Activated naive CD8-positive, alpha-beta T cell treated with anti-CD3 and anti-CD28 coated beads, Interleukin-2, amount 10 ng/mL, durations not matched to agents 7 days and 5 days (primary cell): ENCODE data around the gene SLX1A. TPM values are rescaled to one million over a fixed set of nuclear protein-coding genes. Genes with fewer than 3 reads are reported as not detected.
A peak's percentile ranks its signal among the peaks of the same experiment; 100 is the strongest.
"Not testable (repeated sequence)": the region's sequence is repeated elsewhere in the genome, so short reads cannot be mapped to it uniquely, and the experiment has no call there.

ENCODE experiments used
- ATAC-seq: fragments of 150-1000 bp; cut with Tn5 transposase; one replicate; pipeline ENCODE4 v1.10.0; 2021; ENCODE audit warnings: low read depth, moderate library complexity
- POLR2A ChIA-PET: fragments of 350-600 bp; sonication (Branson Sonifier 250); formaldehyde crosslinking; loops from one replicate; lab custom pipeline; 2021; ENCODE audit warnings: antibody characterized with exemption; lab: Charles Lee
- DNase-seq: peaks from one replicate; pipeline ENCODE4 v3.0.0; 2021
- H3K27ac Mint-ChIP-seq: one replicate; pipeline ENCODE4 v1.8.0; 2022; ENCODE audit warnings: mild to moderate bottlenecking, mixed read lengths
- H3K27me3 Mint-ChIP-seq: one replicate; pipeline ENCODE4 v1.8.0; 2022; ENCODE audit warnings: mild to moderate bottlenecking, moderate library complexity, mixed read lengths
- H3K36me3 Mint-ChIP-seq: one replicate; pipeline ENCODE4 v1.8.0; 2021; ENCODE audit warnings: mild to moderate bottlenecking, mixed read lengths
- H3K4me1 Mint-ChIP-seq: one replicate; pipeline ENCODE4 v1.8.0; 2021; ENCODE audit warnings: mixed read lengths
- H3K4me3 Mint-ChIP-seq: one replicate; pipeline ENCODE4 v1.8.0; 2022; ENCODE audit warnings: mild to moderate bottlenecking, moderate library complexity, mixed read lengths
- H3K9me3 Mint-ChIP-seq: one replicate; pipeline ENCODE4 v1.8.0; 2021; ENCODE audit warnings: mixed read lengths
- total RNA-seq, 2 experiments: library from RNA; stranded (reverse); gene quantifications; one replicate each; pipeline ENCODE4 v1.2.3, GENCODE V29; 2021

The SLX1A gene
- 100 to 1,000 TPM in 1 of 2 experiments, 10 to 100 TPM in 1; 59.7 to 121 TPM for total RNA-seq

- DNase-seq, POLR2A ChIA-PET, H3K27ac Mint-ChIP-seq, H3K36me3 Mint-ChIP-seq, H3K4me1 Mint-ChIP-seq, H3K9me3 Mint-ChIP-seq, H3K27me3 Mint-ChIP-seq, H3K4me3 Mint-ChIP-seq: not testable (repeated sequence)
- peak; percentile 86 for ATAC-seq
Observed at GRCh38 chr16:30193615-30194014, at the start of gene SLX1A, which contains the start of gene BOLA2B. SLX1A (plus strand) TSS chr16:30193875; CDS start chr16:30194085, 210 bp downstream. BOLA2B (minus strand) TSS chr16:30193666; CDS start chr16:30193595, 71 bp downstream.

DNA sequence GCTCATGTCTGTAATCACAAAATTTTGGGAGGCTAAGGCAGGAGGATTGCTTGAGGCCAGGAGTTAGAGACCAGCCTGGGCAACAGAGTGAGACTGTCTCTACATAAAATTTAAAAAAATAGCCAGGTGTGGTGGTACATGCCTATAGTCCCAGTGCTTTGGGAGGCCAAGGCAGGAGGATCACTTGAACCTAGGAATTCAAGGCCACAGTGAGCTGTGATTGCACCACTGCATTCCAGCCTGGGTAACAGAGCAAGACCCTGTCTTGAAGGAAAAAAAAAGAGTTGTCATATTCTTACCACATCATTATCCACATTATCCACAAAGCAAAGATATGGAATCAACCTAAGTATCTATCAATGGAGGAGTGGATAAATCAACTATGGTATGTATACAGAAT is 49.7 kb upstream of the SLX1A start:
- Mint-ChIP-seq H3K4me1 (peaks cover 16% of the 10 kb centered on the region), H3K9me3 (peaks cover 4% of the 10 kb centered on the region), H3K27me3 (no peaks in the 10 kb centered on the region), H3K36me3 (peaks cover 1% of the 10 kb centered on the region), H3K4me3 (no peak overlapping the region), H3K27ac (no peak overlapping the region)
- DNase-seq, result no peak
- no peak for ATAC-seq
- POLR2A ChIA-PET, result interaction anchor here (2.2 kb wide), 1 partner anchor 42 kb away, joined by 70 read pairs; the partner anchor contains the start of gene CORO1A

DNA sequence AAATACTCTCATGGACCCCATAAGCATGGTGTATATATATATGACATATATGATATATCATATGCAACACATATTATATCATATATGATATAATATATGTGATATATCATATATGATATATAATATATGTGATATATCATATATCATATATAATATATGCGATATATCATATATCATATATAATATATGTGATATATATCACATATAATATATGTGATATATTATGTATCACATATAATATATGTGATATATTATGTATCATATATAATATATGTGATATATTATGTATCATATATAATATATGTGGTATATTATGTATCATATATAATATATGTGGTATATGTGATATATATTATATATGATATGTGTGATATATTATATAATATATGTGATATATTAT is 48.8 kb upstream of the SLX1A start:
- H3K4me3 Mint-ChIP-seq, result no peak overlapping the region
- H3K36me3 Mint-ChIP-seq, result peaks cover 4% of the 10 kb centered on the region
- no peak overlapping the region for H3K27ac Mint-ChIP-seq
- no peak for ATAC-seq
- H3K9me3 Mint-ChIP-seq, result peaks cover 7% of the 10 kb centered on the region
- H3K27me3 Mint-ChIP-seq, result no peaks in the 10 kb centered on the region
- H3K4me1 Mint-ChIP-seq, result peaks cover 13% of the 10 kb centered on the region
- POLR2A ChIA-PET, result no interaction called here
- no peak for DNase-seq

DNA sequence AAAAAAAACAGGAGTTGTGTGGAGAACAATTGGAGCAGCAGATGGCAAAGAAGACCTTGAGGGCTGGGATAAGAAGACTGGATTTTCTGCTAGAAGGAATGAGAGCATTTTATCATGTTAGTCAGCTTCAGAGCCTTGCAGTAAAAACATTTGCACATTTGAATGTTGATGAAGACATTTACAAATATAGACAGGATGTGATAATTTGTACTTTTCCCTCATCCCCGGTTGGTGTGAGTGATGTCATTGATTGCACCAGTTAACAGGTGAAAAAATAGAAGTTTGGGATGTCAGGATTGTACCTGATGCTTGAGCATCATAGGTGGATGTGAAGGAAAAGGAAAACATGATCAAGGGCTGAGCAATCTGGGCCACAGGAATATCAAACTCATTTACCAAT is 48.0 kb upstream of the SLX1A start:
- peaks cover 12% of the 10 kb centered on the region for H3K4me1 Mint-ChIP-seq
- H3K27ac Mint-ChIP-seq, result peak overlapping the region; percentile 0
- DNase-seq, result no peak
- no peak for ATAC-seq
- POLR2A ChIA-PET, result interaction anchor here (0.6 to 1.3 kb wide), 2 partner anchors 31 to 39 kb away, joined by 3 to 4 read pairs; no protein-coding TSS in a partner anchor
- H3K9me3 Mint-ChIP-seq, result peaks cover 7% of the 10 kb centered on the region
- peaks cover 4% of the 10 kb centered on the region for H3K36me3 Mint-ChIP-seq
- H3K4me3 Mint-ChIP-seq, result no peak overlapping the region
- no peaks in the 10 kb centered on the region for H3K27me3 Mint-ChIP-seq

DNA sequence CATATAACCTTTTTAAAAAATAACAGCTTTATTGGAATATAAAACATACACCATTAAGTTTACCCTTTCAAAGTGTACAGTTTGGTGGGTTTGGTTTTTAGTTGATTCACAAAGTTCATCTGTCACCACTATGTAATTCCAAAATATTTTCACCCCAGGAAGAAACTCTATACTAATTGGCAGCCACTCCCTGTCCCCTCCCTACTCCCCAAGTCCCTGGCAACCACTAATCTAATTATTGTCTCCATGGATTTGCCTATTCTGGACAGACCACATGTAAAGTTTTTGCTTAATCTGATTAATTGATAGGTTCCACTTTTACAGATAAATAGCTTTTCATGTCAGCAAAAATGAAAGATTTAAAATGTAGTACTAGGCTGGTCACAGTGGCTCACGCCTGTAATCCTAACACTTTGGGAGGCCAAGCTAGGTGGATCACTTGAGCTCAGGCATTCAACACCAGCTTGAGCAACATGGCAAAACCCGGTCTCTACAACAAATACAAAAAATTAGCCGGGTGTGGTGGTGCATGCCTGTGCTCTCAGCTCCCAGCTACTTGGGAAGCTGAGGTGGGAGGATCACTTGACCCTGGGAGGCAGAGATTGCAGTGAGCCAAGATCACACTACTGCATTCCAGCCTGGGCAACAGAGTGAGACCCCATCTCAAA is 45.7 kb upstream of the SLX1A start:
- peaks cover 9% of the 10 kb centered on the region for H3K36me3 Mint-ChIP-seq
- DNase-seq (no peak), ATAC-seq (no peak)
- no peak overlapping the region for H3K27ac Mint-ChIP-seq
- POLR2A ChIA-PET, result interaction anchor here (1.0 to 2.2 kb wide), 4 partner anchors 35 to 66 kb away, joined by 3 to 8 read pairs (median 4); partner anchors contain the start of genes CORO1A and TBX6
- no peaks in the 10 kb centered on the region for H3K27me3 Mint-ChIP-seq
- peaks cover 10% of the 10 kb centered on the region for H3K9me3 Mint-ChIP-seq
- H3K4me1 Mint-ChIP-seq, result peaks cover 7% of the 10 kb centered on the region
- H3K4me3 Mint-ChIP-seq, result no peak overlapping the region

GRCh38 chr16:30149250-30149930 is 44.3 kb upstream of the SLX1A start:
- H3K4me1 Mint-ChIP-seq, result peaks cover 2% of the 10 kb centered on the region
- H3K9me3 Mint-ChIP-seq, result peaks cover 12% of the 10 kb centered on the region
- H3K27ac Mint-ChIP-seq, result no peak overlapping the region
- no peaks in the 10 kb centered on the region for H3K27me3 Mint-ChIP-seq
- ATAC-seq (no peak), DNase-seq (no peak)
- POLR2A ChIA-PET, result interaction anchor here (1.7 to 2.2 kb wide), 2 partner anchors 36 to 57 kb away, joined by 3 to 5 read pairs; partner anchors contain the start of gene TBX6
- H3K4me3 Mint-ChIP-seq, result no peak overlapping the region
- peaks cover 9% of the 10 kb centered on the region for H3K36me3 Mint-ChIP-seq

DNA sequence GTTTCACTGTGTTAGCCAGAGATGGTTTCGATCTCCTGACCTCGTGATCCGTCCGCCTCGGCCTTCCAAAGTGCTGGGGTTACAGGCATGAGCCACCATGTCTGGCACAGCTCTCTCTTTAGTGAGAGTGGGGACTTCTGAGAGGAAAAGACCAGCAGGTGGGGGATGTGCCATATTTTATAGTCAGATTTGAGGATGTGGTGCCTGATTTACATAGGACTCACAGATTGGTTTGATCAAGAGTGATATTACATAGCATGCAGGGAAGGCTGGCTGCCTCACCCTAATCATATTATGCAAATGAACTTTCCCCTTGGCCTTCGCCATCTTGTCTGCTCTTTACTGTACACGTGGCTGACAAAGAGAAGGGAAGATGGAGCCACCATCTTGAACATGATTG is 42.6 kb upstream of the SLX1A start:
- ATAC-seq (no peak), DNase-seq (no peak)
- Mint-ChIP-seq H3K27ac (no peak overlapping the region), H3K9me3 (peaks cover 12% of the 10 kb centered on the region), H3K36me3 (peaks cover 9% of the 10 kb centered on the region), H3K4me1 (peaks cover 2% of the 10 kb centered on the region), H3K27me3 (peaks cover under 1% of the 10 kb centered on the region), H3K4me3 (no peak overlapping the region)
- POLR2A ChIA-PET, result interaction anchor here (0.7 kb wide), 1 partner anchor 359 kb away, joined by 3 read pairs; no protein-coding TSS in a partner anchor

DNA sequence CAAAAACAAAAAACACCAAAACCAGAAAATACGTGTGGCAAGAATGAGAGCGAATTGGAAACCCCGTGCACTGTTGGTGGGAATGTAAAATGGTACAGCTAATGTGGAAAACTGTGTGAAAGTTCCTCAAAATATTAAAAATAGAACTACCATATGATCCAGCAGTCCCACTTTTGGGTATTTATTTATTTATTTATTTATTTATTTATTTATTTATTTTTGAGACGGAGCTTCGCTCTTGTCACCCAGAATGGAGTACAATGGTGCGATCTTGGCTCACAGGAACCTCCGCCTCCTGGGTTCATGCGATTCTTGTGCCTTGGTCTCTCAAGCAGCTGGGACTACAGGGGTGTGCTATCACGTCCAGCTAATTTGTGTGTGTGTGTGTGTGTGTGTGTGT is 41.2 kb upstream of the SLX1A start:
- DNase-seq (no peak), ATAC-seq (no peak)
- Mint-ChIP-seq H3K27me3 (peaks cover 5% of the 10 kb centered on the region), H3K4me1 (peaks cover 2% of the 10 kb centered on the region), H3K36me3 (peaks cover 9% of the 10 kb centered on the region), H3K27ac (no peak overlapping the region), H3K4me3 (no peak overlapping the region), H3K9me3 (peaks cover 12% of the 10 kb centered on the region)
- POLR2A ChIA-PET, result interaction anchor here (0.9 kb wide), 1 partner anchor 12 kb away, joined by 3 read pairs; no protein-coding TSS in a partner anchor

DNA sequence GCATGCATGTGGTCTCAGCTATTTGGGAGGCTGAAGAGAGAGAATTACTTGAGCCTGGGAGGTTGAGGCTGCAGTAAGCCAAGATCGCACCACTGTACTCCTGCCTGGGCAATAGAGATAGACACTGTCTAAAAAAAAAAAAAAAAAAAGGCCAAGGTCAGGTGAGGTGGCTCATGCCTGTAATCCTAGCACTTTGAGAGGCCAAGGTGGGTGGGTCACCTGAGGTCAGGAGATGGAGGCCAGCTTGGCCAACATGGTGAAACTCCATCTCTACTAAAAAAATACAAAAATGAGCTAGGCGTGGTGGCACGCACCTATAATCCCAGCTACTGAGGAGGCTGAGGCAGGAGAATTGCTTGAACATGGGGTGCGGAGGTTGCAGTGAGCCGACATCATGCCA is 38.5 kb upstream of the SLX1A start:
- Mint-ChIP-seq H3K27me3 (peaks cover 5% of the 10 kb centered on the region), H3K9me3 (peaks cover 5% of the 10 kb centered on the region), H3K27ac (no peak overlapping the region), H3K4me3 (no peak overlapping the region), H3K4me1 (no peaks in the 10 kb centered on the region), H3K36me3 (peaks cover 4% of the 10 kb centered on the region)
- DNase-seq (no peak), ATAC-seq (no peak)
- POLR2A ChIA-PET, result interaction anchor here (1.0 kb wide), 1 partner anchor 31 kb away, joined by 4 read pairs; no protein-coding TSS in a partner anchor

DNA sequence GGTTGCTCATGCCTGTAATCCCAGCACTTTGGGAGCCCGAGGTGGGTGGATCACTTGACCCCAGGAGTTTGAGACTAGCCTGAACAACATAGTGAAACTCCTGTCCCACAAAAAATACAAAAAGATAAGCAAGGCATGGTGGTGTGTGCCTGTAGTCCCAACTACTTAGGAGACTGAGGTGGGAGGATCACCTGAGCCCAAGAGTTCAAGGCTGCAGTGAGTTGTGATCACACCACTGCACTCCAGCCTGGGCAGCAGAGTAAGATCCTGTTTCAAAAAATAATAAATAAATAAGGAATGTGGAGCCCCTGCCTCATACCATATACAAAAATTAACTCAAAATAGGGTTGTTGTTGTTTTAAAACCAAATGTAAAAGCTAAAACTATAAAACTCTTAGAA is 36.5 kb upstream of the SLX1A start:
- Mint-ChIP-seq H3K4me3 (no peak overlapping the region), H3K27me3 (peaks cover 5% of the 10 kb centered on the region), H3K27ac (no peak overlapping the region), H3K36me3 (peaks cover 3% of the 10 kb centered on the region), H3K4me1 (no peaks in the 10 kb centered on the region), H3K9me3 (peaks cover 2% of the 10 kb centered on the region)
- no peak for DNase-seq
- no peak for ATAC-seq
- POLR2A ChIA-PET, result interaction anchor here (2.1 kb wide), 1 partner anchor 26 kb away, joined by 7 read pairs; the partner anchor contains the start of gene CORO1A

DNA sequence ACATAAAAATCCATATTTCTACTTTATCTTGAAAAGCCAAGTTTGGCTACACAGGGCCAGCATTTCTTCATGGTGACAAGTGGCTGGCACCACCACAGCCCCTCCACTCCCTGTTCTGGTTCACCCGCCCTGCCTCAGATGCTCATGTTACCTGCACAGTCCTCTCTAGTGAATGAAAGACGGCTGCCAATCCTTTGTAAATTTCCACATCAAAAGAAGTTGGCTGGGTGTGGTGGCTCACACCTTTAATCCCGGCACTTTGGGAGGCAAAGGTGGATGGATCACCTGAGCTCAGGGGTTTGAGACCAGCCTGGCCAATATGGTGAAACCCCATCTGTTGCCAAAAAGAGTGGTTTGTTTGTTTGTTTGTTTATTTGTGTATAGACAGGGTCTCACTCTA is 30.1 kb upstream of the SLX1A start:
- Mint-ChIP-seq H3K36me3 (peaks cover 2% of the 10 kb centered on the region), H3K27me3 (no peaks in the 10 kb centered on the region), H3K4me3 (no peak overlapping the region), H3K4me1 (peaks cover 30% of the 10 kb centered on the region), H3K27ac (peak overlapping the region; percentile 3), H3K9me3 (peaks cover 1% of the 10 kb centered on the region)
- ATAC-seq (no peak), DNase-seq (no peak)
- POLR2A ChIA-PET, result interaction anchor here (5.6 kb wide), 1 partner anchor 21 kb away, joined by 45 read pairs; the partner anchor contains the start of gene CORO1A

- Mint-ChIP-seq H3K27me3 (no peaks in the 10 kb centered on the region), H3K36me3 (peaks cover 2% of the 10 kb centered on the region), H3K4me1 (peaks cover 30% of the 10 kb centered on the region), H3K4me3 (peak overlapping the region; percentile 68), H3K27ac (peak overlapping the region; percentile 77), H3K9me3 (peaks cover 1% of the 10 kb centered on the region)
- peak; percentile 88 for ATAC-seq
- POLR2A ChIA-PET, result interaction anchor here (0.7 to 5.6 kb wide), 2 partner anchors 18 to 169 kb away, joined by 5 to 45 read pairs; partner anchors contain the start of gene CORO1A
- peak; percentile 37 for DNase-seq
Observed at GRCh38 chr16:30166202-30166902, 27.3 kb upstream of the SLX1A start.

- not testable (repeated sequence) for H3K27me3 Mint-ChIP-seq, ATAC-seq
Observed at GRCh38 chr16:30168746-30169145, 24.9 kb upstream of the SLX1A start.

More at GRCh38 chr16:30168746-30169145, 24.9 kb upstream of the SLX1A start:
- H3K4me3 Mint-ChIP-seq, H3K27ac Mint-ChIP-seq, H3K36me3 Mint-ChIP-seq, H3K9me3 Mint-ChIP-seq, DNase-seq: not testable (repeated sequence)
- POLR2A ChIA-PET, result interaction anchor here (5.6 kb wide), 1 partner anchor 16 kb away, joined by 45 read pairs; the partner anchor contains the start of gene CORO1A
- peaks cover 25% of the 10 kb centered on the region for H3K4me1 Mint-ChIP-seq
